CD4-positive, alpha-beta T cell (primary cell): Measurements from ENCODE around the gene AUTS2. TPM values are rescaled to one million over a fixed set of nuclear protein-coding genes. Genes with fewer than 3 reads are reported as not detected.

Source experiments
- ATAC-seq: fragments of 200-7000 bp; cut with Tn5 transposase; one replicate; pipeline ENCODE4 v1.10.0; 2022; ENCODE audit warnings: mild to moderate bottlenecking; ENCODE audit not compliant: poor library complexity
- CTCF ChIA-PET: fragments of 350-600 bp; sonication (Branson Sonifier 250); formaldehyde crosslinking; loops from one replicate; lab custom pipeline; 2021; ENCODE audit warnings: antibody characterized with exemption, inconsistent platforms; lab: Charles Lee
- POLR2A ChIA-PET: fragments of 350-600 bp; sonication (Branson Sonifier 250); formaldehyde crosslinking; loops from one replicate; lab custom pipeline; 2021; ENCODE audit warnings: antibody characterized with exemption, inconsistent platforms; lab: Charles Lee
- DNase-seq, 14 experiments: peaks; one replicate each; pipeline ENCODE4 v3.0.0-alpha.2; 2013 to 2020; ENCODE audit warnings: mixed read lengths in 2 of 14
- H3K27ac ChIP-seq, 2 donors: one replicate each; pipeline versions ENCODE4 v1.5.1 to v1.7.0; 2013; ENCODE audit warnings: low read length in 2 of 2, low read depth in 1 of 2, mild to moderate bottlenecking in 1 of 2
- H3K27me3 ChIP-seq, 2 experiments: 1 replicate in 1 of 2; 2 replicates in 1 of 2; pipeline versions ENCODE4 v1.6.1 to v1.7.0; 2013; ENCODE audit warnings: low read length in 2 of 2, control low read depth in 1 of 2, mild to moderate bottlenecking in 1 of 2, moderate library complexity in 1 of 2; ENCODE audit not compliant: insufficient read depth in 2 of 2, control insufficient read depth in 1 of 2
- H3K36me3 ChIP-seq: one replicate; pipeline ENCODE4 v1.6.1; 2013; ENCODE audit warnings: low read length, control low read depth; ENCODE audit not compliant: insufficient read depth
- H3K4me1 ChIP-seq: one replicate; pipeline ENCODE4 v1.6.1; 2013; ENCODE audit warnings: low read length, control low read depth; ENCODE audit not compliant: insufficient read depth
- H3K4me3 ChIP-seq: one replicate; pipeline ENCODE4 v1.5.1; 2013; ENCODE audit warnings: mild to moderate bottlenecking, low read length, moderate library complexity
- H3K9me3 ChIP-seq, 2 experiments: 1 replicate in 1 of 2; 2 replicates in 1 of 2; pipeline versions ENCODE4 v1.6.1 to v1.7.0; 2013; ENCODE audit warnings: low read length in 2 of 2, mild to moderate bottlenecking in 2 of 2, control low read depth in 1 of 2, moderate library complexity in 1 of 2; ENCODE audit not compliant: control insufficient read depth in 1 of 2, insufficient read depth in 1 of 2
- H3K27ac Mint-ChIP-seq: one replicate; pipeline ENCODE4 v1.8.0; 2020; ENCODE audit warnings: mixed read lengths
- H3K27me3 Mint-ChIP-seq: one replicate; pipeline ENCODE4 v1.8.0; 2021; ENCODE audit warnings: mixed read lengths
- H3K36me3 Mint-ChIP-seq: one replicate; pipeline ENCODE4 v1.8.0; 2021; ENCODE audit warnings: low read depth, mixed read lengths
- H3K4me1 Mint-ChIP-seq: one replicate; pipeline ENCODE4 v1.8.0; 2021; ENCODE audit warnings: low read depth, mixed read lengths
- H3K4me3 Mint-ChIP-seq: one replicate; pipeline ENCODE4 v1.8.0; 2020; ENCODE audit warnings: mild to moderate bottlenecking, mixed read lengths
- H3K9me3 Mint-ChIP-seq: one replicate; pipeline ENCODE4 v1.8.0; 2020; ENCODE audit warnings: mixed read lengths
- intact Hi-C, 2 experiments: fragments of 100-400 bp; cut with DNase I in 1 of 2; cut with micrococcal nuclease in 1 of 2; formaldehyde crosslinking; loops; one replicate each; pipeline versions ENCODE4 v1.15.1 to v1.9.0; 2023 to 2025; cut with DNase I, micrococcal nuclease
- total RNA-seq, 174 experiments: library from RNA in 2 of 174; stranded (reverse) in 2 of 174; gene quantifications; one replicate each; pipeline ENCODE4 v1.2.3 and lab custom pipeline; 2021 to 2026
- TF ChIP-seq, protein P1 (sequence below): fragments of 200-600 bp; IDR thresholded peaks from one replicate; pipeline ENCODE4 v1.8.0; 2022; ENCODE audit warnings: antibody characterized with exemption, mild to moderate bottlenecking

The AUTS2 gene
- total RNA-seq, 2 experiments from 2014 or later: 43.6 to 47.6 TPM

DNA sequence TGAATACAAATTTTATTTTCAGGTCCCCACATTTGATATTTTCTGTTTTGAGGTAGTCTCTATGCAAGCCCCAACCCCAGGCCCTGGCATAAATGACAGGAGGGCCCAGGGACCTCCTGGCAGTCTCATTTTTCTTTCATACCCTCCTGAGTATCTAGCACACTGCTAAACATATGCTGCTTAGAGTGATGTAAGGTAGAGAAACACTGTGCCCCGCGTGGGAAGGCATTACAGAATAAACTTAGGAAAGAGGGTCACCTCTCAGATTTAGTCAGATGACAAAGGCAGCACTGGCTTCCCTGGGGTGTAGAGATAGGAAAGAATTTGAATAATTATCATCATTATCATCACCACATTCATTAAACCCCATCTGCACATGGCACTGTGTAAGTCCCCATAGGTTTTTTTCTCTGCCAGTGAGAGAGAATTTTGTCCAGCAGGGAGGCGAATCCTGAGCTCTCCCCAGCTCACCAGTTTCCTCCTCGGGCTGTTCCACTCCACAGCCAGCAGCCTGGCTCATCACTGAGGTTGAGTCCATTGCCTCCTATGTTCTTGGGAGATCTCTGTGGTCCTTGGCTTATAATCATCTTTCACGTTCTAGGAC is 1026.3 kb downstream of the AUTS2 start:
- H3K27me3 ChIP-seq: no peaks in the 10 kb centered on the region
- no peaks in the 10 kb centered on the region for H3K36me3 Mint-ChIP-seq
- H3K27ac Mint-ChIP-seq: no peak overlapping the region
- H3K27ac ChIP-seq: no peak overlapping the region
- H3K36me3 ChIP-seq: no peaks in the 10 kb centered on the region
- ChIA-PET CTCF (no interaction called here), POLR2A (no interaction called here)
- H3K27me3 Mint-ChIP-seq: no peaks in the 10 kb centered on the region
- TF ChIP-seq, protein P1, sequence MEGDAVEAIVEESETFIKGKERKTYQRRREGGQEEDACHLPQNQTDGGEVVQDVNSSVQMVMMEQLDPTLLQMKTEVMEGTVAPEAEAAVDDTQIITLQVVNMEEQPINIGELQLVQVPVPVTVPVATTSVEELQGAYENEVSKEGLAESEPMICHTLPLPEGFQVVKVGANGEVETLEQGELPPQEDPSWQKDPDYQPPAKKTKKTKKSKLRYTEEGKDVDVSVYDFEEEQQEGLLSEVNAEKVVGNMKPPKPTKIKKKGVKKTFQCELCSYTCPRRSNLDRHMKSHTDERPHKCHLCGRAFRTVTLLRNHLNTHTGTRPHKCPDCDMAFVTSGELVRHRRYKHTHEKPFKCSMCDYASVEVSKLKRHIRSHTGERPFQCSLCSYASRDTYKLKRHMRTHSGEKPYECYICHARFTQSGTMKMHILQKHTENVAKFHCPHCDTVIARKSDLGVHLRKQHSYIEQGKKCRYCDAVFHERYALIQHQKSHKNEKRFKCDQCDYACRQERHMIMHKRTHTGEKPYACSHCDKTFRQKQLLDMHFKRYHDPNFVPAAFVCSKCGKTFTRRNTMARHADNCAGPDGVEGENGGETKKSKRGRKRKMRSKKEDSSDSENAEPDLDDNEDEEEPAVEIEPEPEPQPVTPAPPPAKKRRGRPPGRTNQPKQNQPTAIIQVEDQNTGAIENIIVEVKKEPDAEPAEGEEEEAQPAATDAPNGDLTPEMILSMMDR: no peak
- ATAC-seq (no peak), DNase-seq (no peak)
- intact Hi-C loops: no loop called here
- H3K9me3 ChIP-seq: peaks cover 0 to 5% of the 10 kb centered on the region in 2 experiments
- H3K4me3 Mint-ChIP-seq: no peak overlapping the region
- no peak overlapping the region for H3K4me3 ChIP-seq
- no peaks in the 10 kb centered on the region for H3K4me1 Mint-ChIP-seq
- H3K9me3 Mint-ChIP-seq: no peaks in the 10 kb centered on the region
- no peaks in the 10 kb centered on the region for H3K4me1 ChIP-seq

DNA sequence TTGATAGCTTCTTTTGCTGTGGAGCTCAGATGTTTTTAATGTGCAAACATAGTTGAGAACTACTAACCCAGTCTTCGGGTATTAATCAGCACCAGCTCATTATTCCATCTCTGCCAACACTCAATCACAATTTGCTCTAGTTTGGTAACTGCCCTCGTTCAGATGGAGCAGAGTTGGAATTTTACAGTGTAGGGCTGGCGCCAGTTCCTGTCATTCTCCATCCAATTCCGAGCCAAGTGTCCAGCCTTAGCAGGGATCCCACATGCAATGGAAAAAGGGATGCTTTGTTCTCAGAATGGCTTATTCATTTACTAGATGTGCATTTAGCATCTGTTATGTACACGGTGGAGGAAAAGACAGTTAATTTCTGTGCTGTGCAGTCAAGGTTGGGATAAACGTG is 1029.2 kb downstream of the AUTS2 start:
- ATAC-seq (no peak), DNase-seq (no peak)
- POLR2A ChIA-PET: no interaction called here
- H3K27ac ChIP-seq: no peak overlapping the region
- no peaks in the 10 kb centered on the region for H3K4me1 Mint-ChIP-seq
- H3K9me3 ChIP-seq: peaks cover 0 to 10% of the 10 kb centered on the region in 2 experiments
- no peak overlapping the region for H3K27ac Mint-ChIP-seq
- H3K36me3 Mint-ChIP-seq: no peaks in the 10 kb centered on the region
- no peaks in the 10 kb centered on the region for H3K9me3 Mint-ChIP-seq
- no peaks in the 10 kb centered on the region for H3K27me3 Mint-ChIP-seq
- intact Hi-C loops: no loop called here
- no peaks in the 10 kb centered on the region for H3K4me1 ChIP-seq
- no peak overlapping the region for H3K4me3 ChIP-seq
- no peaks in the 10 kb centered on the region for H3K27me3 ChIP-seq
- H3K36me3 ChIP-seq: no peaks in the 10 kb centered on the region
- H3K4me3 Mint-ChIP-seq: no peak overlapping the region
- CTCF ChIA-PET: no interaction called here
- TF ChIP-seq, protein P1: no peak

DNA sequence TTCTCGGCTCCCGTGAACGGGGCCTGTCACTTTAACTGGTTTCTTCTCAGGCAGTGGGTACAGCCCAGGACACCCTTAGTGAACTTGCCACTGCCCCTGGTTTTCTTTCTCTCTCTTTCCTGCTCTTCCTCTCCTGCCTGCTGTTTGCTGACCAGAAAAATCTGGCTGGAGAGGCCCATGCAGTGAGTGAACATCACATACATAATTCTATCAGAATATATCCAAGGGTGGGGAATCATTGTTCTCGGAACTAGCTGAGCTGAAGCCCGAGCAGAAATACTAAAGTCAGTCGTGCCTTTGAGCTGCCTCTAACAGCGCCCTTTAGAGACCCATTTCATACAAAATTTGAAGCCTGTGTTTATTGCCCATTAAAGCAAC is 1032.2 kb downstream of the AUTS2 start:
- Mint-ChIP-seq H3K4me3 (no peak overlapping the region), H3K36me3 (no peaks in the 10 kb centered on the region), H3K27me3 (no peaks in the 10 kb centered on the region), H3K4me1 (no peaks in the 10 kb centered on the region), H3K9me3 (no peaks in the 10 kb centered on the region), H3K27ac (no peak overlapping the region)
- TF ChIP-seq, protein P1: no peak
- ATAC-seq (no peak), DNase-seq (no peak)
- Histone ChIP-seq H3K4me3 (no peak overlapping the region), H3K9me3 (peaks cover 0 to 14% of the 10 kb centered on the region in 2 experiments), H3K36me3 (no peaks in the 10 kb centered on the region), H3K4me1 (no peaks in the 10 kb centered on the region), H3K27ac (no peak overlapping the region), H3K27me3 (no peaks in the 10 kb centered on the region)
- intact Hi-C loops: no loop called here
- CTCF ChIA-PET: no interaction called here
- POLR2A ChIA-PET: no interaction called here
